IMR-90 (cell line): ENCODE data around the gene RBMS3.

Experiments used
- BHLHE40 ChIP-seq: fragments of 150-350 bp; IDR thresholded peaks from 2 replicates; pipeline ENCODE4 v1.6.1; 2016; ENCODE audit warnings: mild to moderate bottlenecking, low read depth, low read length
- CTCF ChIP-seq: conservative IDR thresholded peaks from 2 replicates; pipeline ENCODE4 v1.5.1; 2012; ENCODE audit warnings: mild to moderate bottlenecking, low read depth, low read length, improper control_type of control experiment
- MAFK ChIP-seq: IDR thresholded peaks from 2 replicates; pipeline ENCODE4 v1.6.1; 2012; ENCODE audit warnings: low read depth, low read length, improper control_type of control experiment
- MAZ ChIP-seq: IDR thresholded peaks from 2 replicates; pipeline ENCODE4 v1.6.1; 2012; ENCODE audit warnings: low read depth, mild to moderate bottlenecking, low read length, improper control_type of control experiment, moderate library complexity, borderline replicate concordance
- MXI1 ChIP-seq: IDR thresholded peaks from 2 replicates; pipeline ENCODE4 v1.6.1; 2012; ENCODE audit warnings: low read depth, mild to moderate bottlenecking, low read length, moderate library complexity, borderline replicate concordance
- POLR2A ChIP-seq: IDR thresholded peaks from 2 replicates; pipeline ENCODE4 v1.6.1; 2012; ENCODE audit warnings: mild to moderate bottlenecking, low read depth, low read length
- RAD21 ChIP-seq: IDR thresholded peaks from 2 replicates; pipeline ENCODE4 v1.6.1; 2012; ENCODE audit warnings: low read length, improper control_type of control experiment
- RCOR1 ChIP-seq: IDR thresholded peaks from 2 replicates; pipeline ENCODE4 v1.6.1; 2012; ENCODE audit warnings: mild to moderate bottlenecking, low read length, improper control_type of control experiment; ENCODE audit not compliant: insufficient replicate concordance
- RFX5 ChIP-seq: IDR thresholded peaks from 2 replicates; pipeline ENCODE4 v1.8.0; 2012; ENCODE audit warnings: low read depth, mild to moderate bottlenecking, low read length, moderate library complexity
- SMC3 ChIP-seq: fragments of 150-350 bp; IDR thresholded peaks from 2 replicates; pipeline ENCODE4 v1.6.1; 2016; ENCODE audit warnings: low read depth, mild to moderate bottlenecking, antibody characterized with exemption, low read length, moderate library complexity
- USF2 ChIP-seq: fragments of 150-350 bp; IDR thresholded peaks from 2 replicates; pipeline ENCODE4 v1.6.1; 2017; ENCODE audit warnings: mild to moderate bottlenecking, antibody characterized with exemption, low read length, low read depth

- TF ChIP-seq CTCF = no peak
- TF ChIP-seq POLR2A = no peak
- no peak for TF ChIP-seq BHLHE40
- no peak for TF ChIP-seq RFX5
- no peak for TF ChIP-seq RAD21
- TF ChIP-seq RCOR1 = no peak
- TF ChIP-seq MXI1 = no peak
- no peak for TF ChIP-seq MAZ
- no peak for TF ChIP-seq USF2
- TF ChIP-seq MAFK = no peak
- no peak for TF ChIP-seq SMC3
These were observed 222.4 kb downstream of the RBMS3 start for GRCh38 chr3:29503314-29503713.
